ENCODE measurements around the gene POLR3G. TPM values are rescaled to one million over a fixed set of nuclear protein-coding genes. Genes with fewer than 3 reads are reported as not detected.

POLR3G gene
- total RNA-seq, 6 experiments from 2014 or later: 1.2 to 7.7 (median 2.0) TPM

- H3K27ac ChIP-seq: no peak overlapping the region
- no peak for TF ChIP-seq CTCF (IDR thresholded peaks at IDR 0.05)
- no peak for TF ChIP-seq POLR2A (IDR thresholded peaks at IDR 0.05)
- WGBS (ENCODE audit: insufficient coverage, low coverage, low lambda C conversion rate, missing lambda C conversion rate): 43% methylated on average over 1 of the region's 1 CpG
- intact Hi-C loops (cut with DNase I): no loop called here
- no peaks in the 10 kb centered on the region for H3K9me3 ChIP-seq
- no peak for ATAC-seq
- no peak overlapping the region for H3K4me3 ChIP-seq
- H3K27me3 ChIP-seq: peaks cover 0 to 19% of the 10 kb centered on the region in 2 donors
- H3K36me3 ChIP-seq: no peaks in the 10 kb centered on the region
- no peak for DNase-seq
- peaks cover 0 to 12% (median 2%) of the 10 kb centered on the region in 4 donors for H3K4me1 ChIP-seq
Measured at GRCh38 chr5:90563108-90563507, 88.4 kb downstream of the POLR3G start.

Other genes with a start within 250 kb of the POLR3G start
- 1 to 10 TPM; 4.2 to 8.0 (median 6.9) TPM for gene CETN3, start 65.1 kb upstream of the POLR3G start, total RNA-seq
- gene MBLAC2, start 93 bp upstream of the POLR3G start, total RNA-seq: 1 to 10 TPM; 2.3 to 5.3 (median 3.9) TPM
- gene LYSMD3, start 54.7 kb downstream of the POLR3G start, total RNA-seq: 10 to 100 TPM; 11.4 to 16.6 (median 13.3) TPM
- 10 to 100 TPM in 2 of 6 experiments, 1 to 10 TPM in 4; 4.5 to 15.9 (median 7.4) TPM for gene ADGRV1, start 83.9 kb downstream of the POLR3G start, total RNA-seq

All from right lobe of liver (tissue), 6 donors.